DMS114 treated with DMSO at 0.1 percent for 48 hours (cell line): ENCODE data around the gene PRKCE.
"Not testable (repeated sequence)": the region's sequence is repeated elsewhere in the genome, so short reads cannot be mapped to it uniquely, and the experiment has no call there.

Experiments used
- DNase-seq: peaks from one replicate; lab custom pipeline; 2025; ENCODE audit not compliant: unreplicated experiment; lab: John Stamatoyannopoulos, UW

The PRKCE gene

DNA sequence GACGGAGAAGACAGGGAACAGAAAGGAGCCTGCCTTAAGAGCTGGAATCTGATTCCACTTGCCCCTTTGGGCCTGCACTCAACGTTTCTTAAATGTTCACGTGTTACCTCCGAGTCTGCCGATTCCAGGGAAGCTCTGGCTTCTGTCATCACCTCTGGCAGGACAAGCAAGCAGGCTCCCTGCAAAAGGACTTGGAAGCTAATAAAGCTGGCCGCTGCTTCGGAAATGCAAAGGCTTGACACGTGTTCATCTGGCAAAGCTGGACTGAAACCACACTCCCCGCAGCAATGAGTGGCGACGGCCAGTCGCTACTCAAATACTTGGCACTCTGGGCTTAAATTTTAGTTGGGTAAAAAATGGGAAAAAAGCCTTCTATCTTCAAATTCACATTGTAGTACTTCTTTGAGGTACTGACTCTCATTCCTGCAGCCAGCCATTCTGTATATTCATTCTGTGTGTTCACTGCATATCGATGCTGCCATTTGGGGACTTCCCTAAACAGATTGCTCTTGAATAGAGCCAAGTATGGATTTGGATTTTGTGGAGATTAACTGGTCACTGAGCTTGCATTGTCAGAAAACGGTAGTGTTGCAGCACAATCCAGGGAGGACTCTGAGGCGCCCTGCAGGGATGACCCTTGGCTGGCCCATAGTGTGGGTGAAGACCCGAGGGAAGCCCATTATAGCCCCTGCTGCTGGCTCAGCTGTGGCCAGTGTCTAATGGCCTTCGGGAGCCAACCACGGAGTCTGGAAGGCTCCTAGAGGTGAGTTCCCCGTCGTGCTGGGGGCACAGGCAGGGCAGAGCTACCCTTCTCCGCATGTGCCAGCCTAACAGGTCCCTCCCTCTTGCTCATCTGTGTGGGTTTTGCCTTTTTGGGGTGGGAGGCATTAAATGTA is 231.5 kb downstream of the PRKCE start:
- DNase-seq: no peak

DNA sequence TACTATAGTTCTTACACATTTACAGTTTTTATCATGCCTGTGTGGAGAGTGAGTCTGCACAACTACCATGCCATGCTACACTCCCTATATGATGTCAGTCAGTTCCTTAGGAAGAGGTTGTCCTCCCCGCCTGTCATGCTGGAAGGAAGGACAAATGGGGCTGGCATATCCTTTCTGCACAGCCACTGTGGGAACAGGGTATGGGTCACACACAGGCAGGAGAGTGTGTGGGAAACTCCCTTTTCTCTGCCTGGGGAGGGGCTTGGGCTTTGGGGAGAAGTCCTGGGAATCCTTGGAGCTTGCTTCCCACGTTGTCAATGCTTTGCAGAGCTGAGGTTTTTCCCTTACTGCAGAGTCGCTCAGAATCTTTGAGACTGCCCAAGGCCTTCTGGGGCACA is 232.1 kb downstream of the PRKCE start:
- DNase-seq: no peak

DNA sequence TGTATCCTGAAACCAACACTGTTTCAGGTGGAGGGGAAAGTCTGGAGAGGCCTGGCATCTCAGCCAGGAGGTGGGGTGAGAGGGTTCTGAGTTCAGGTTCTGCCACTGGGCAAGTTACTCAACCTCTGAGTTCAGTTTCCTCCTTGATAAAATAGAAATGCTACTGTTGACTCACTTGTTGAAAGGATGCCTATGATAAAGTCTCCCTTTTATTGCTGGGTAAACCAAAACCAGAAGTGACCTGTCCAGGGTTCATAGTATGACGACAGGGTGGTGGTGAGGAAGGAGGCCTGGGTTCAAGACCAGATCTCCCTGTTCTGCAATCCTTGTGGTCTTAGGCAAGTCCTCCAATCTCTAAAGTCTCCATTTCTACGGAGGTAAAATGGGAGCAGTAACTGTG is 232.7 kb downstream of the PRKCE start:
- no peak for DNase-seq

DNA sequence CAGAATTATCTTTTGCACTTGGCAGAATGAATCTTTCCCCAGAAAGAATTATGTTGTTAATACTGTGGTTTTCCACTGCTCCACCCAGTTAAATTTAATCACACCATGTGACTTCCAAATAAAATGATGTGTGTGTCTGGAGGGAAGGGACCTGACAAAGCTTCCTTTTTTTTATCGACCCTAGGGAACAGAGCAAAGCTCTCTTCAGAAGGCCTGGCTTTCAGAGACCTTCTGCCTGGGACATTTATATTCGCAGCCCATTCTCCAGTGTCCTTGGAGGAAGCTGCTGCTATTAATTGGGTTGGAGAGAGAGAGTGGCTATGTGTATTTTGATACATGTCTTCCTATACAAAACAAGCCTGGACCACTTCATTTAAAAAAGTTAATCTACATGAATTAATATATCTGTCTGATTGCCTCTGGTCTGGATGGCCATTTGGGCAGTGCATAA is 233.7 kb downstream of the PRKCE start:
- DNase-seq: no peak

DNA sequence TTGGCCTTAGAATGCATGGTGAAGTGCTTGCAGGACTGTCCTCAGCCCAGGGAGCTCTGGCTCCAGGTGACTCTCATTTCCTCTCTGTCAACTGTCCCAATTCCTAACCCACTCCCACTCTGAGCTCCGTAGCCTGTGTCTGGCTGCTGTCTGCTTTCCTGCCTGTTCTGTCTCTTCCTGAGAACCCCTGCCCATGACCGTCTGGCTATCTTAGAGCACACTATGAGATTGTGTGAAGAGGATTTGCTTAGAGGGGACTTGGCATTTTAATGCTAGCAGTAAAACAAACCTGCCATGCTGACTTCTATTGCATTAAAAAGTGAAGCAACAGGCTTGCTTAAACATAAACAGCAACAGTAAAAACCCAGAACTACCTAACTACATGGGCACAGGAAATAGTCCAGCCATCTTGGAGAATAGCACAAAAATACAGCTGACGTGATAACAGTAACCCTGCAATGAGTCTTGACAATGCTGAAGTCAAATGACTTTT is 234.7 kb downstream of the PRKCE start:
- no peak for DNase-seq

DNA sequence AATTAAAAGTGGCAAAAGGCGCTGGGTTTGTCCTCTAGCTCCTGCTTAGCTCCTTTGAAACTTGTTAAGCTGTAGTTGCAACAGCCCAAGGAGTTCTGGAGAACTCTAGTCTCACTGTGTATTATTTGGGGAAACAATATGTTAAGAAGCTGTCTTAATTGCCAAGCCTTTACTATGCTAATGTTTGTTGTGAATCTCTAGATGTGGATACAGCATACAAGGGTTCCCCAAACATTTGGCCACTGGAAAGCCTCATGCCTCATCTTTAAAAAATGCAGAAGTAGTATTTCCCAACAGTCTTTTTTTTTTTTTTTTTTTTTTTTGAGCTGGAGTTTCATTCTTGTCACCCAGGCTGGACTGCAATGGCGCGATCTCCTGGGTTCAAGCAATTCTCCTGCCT is 236.7 kb downstream of the PRKCE start:
- DNase-seq: no peak

DNA sequence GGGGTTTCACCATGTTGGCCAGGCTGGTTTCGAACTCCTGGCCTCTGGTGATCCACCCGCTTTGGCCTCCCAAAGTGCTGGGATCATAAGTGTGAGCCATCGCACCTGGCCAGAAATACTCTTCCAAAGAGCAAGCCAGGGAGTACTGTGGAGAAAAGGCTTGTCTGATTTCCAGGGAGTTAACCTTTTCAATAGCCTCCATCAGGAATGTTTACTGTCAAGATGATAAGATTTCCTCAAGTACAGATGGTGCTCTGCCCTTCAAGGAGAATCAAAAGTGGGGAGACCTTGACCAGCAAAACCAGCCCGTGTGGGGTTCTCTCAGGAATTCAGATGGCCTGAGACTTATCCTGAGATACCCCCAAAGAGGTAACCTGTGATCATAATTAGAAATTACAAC is 237.2 kb downstream of the PRKCE start:
- DNase-seq: no peak

DNA sequence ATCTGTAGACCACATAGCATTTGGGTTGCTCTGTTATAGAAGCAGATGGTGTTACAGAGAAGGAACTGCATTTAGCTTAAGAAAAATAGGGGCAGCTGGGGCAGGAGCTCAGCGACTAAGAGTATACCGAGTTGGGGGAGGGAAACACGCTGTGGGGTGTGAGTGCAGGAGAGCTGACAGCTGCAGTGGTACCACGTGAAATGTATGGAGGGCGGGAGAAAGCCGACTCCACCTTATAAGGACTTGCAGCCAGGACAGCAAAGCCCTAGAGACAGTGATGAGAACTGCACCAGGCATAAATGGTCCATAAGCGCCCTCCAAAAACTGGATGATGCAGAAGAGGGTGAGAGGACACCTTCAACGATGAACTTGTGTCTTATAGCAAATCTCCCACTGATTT is 237.6 kb downstream of the PRKCE start:
- DNase-seq: no peak

DNA sequence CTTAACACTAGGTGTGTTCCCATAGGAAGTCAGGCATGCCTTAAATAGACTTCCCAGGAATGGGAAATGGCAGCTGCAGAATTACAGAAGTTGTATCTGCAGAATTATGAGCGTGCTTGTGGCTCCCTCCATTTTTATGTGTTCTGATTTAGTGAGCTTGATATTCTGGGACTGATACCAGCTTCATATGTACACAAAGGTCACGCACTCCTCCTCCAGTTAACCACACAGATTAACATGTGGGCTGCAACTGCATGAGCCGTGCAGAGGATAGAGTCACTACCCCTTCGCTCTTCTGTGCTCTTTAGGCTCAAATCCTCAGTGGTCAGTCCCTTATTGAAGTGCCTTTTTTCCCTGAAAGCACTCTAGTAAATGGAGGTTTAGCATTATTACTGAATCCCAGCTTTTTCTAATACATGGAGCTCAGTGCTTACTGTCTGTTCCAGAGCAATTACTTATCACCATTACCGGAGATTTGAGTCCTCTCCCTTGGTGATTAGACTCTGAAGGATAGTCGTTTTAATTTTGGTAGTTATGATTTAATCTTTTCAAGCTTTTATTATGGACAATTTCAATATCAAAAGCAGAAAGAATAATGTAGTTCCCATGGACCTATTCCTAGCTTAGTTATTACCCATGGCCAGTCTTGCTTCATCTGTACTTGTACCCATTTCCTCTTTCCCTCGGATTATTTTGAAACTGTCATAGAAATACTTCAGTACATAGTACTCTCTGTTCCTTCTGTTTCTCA is 238.3 kb downstream of the PRKCE start:
- no peak for DNase-seq

DNA sequence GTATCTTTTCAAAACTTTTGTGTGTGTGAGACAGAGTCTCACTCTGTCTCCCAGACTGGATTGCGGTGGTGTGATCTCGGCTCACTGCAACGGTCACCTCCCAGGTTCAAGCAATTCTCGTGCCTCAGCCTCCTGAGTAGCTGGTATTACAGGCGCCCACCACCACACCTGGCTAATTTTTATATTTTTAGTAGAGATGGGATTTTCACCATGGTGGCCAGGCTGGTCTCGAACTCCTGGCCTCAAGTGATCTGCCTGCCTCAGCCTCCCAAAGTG is 238.8 kb downstream of the PRKCE start:
- not testable (repeated sequence) for DNase-seq

DNA sequence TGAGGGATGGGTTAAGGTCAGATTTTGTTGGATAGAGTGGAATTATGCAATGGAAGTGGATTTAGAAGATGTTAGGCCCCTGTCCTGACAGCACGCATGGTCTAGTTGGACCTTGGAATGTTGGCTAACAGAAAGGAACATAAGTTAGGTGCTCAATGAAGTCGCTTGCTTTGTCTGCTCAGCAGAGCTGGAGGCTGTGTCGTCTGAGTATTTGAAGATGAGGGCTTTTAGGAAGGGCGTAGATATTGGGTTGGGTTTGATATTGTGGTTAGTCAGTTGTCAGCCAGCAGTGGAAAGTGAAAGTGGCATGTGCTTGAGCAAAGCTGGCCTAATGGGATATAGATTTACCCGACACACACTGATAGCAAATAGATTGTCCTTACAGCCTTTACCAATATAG is 239.3 kb downstream of the PRKCE start:
- DNase-seq: no peak

DNA sequence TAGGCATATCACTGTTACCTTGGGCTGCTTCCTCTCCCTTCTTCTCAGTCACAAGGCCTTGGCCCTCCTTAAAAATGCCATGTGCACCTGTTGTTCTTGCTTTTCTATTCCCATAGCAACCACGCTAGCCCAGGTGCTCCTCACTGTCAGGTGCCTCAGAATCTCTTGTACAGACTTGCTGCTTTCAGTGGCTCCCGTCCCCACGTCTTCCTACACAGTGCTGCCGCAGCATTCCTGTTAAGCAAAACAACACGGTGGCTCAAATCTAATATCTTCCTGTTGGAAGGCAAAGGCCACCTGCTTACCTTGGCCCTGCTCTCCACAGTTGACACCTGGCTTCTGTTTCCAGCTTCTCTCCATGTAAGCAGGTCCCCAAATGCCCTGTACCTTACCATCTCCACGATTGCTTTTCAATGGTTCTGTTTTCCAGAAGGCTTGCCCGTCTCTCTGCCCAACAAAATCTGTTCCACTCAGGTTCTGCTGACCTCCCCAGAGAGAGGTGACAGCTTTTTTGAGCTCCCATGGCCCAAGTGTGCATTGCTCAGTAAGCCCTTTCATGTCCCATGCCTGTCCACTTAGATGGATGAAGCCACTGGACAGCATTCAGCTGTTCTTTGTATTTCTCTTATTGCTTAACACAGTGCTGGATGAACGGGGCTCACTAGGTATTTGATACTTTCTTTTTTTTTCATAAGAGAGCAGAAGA is 240.4 kb downstream of the PRKCE start:
- no peak for DNase-seq

DNA sequence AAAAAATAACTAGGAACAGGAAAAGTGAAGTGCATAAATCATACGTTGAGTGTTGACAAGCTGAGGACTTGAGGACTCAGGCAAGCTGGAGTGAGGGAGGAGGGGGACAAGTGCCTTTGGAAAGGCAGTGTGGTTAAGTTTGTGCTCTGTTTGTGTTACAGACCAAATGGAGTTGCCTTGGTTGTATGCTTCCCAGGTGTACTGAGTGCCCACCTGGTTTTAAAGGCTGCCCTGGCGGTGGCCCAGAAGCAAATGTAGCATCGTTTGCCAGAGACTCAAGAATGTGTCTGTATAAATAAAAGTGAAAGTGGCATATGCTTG is 240.9 kb downstream of the PRKCE start:
- DNase-seq: no peak

DNA sequence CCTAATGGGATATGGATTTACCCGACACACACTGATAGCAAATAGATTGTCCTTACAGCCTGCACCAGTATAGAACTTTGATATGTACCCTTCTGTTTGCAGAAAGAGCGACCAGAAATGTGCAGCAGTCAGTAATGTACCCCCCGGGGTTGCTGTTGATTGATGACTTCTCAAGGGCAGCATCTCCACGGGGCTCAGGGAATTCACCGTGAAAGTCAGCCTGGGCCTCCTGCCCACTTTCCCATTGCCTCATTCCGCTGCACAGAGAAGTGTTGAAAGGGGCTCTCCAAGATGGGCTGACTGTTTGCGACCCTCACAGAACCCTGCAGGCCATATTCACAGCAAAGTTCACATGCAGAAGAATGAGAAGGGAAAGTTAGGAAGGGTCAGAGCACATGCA is 241.3 kb downstream of the PRKCE start:
- DNase-seq: no peak

DNA sequence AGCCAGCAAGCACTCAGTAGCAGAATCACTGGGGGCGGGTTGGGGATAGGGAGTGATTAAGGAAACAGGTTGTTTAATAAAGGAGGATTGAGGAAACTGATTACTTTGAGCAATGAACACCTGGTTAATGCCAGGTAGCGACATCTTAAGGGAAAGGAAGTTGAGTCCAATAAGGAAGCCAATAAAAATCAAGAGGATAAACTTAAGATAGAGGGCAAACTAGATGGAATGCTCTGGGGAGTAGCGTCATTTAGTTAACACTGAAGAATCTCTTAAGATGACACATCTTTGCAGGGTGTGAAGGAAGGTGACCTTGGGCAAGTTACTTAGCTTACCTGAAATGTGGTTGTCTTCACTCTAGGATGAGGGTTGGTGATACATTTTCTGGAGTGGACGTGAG is 242.7 kb downstream of the PRKCE start:
- DNase-seq: no peak

DNA sequence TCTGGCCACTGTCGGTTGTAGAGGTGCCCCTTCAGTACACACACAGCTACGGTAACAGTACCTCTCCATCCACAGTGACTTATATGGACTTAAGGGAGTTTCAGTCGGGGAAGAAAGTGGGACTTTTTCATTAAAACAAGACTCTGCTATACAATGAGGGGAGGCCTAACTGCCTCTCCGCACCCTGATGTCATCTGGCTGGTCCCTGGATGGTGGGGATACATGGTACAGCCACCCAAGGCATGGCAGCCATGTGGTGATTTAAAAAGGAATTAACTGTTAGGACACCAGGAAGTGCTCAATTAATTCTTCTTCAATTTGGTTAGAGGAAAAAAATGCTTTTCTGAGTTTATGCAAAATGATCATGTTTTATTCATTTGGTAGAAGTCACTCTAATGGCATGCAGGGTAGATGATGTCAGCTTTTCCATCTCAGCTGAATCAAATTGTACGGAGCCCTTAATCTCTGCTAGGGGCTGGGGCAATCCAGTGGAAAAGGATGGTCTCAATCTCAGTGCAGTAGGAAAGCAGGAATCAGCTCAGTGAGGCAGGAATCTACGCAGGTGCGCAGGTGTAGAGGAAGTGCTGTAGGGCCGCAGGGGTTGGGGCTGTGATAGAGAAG is 243.9 kb downstream of the PRKCE start:
- no peak for DNase-seq

DNA sequence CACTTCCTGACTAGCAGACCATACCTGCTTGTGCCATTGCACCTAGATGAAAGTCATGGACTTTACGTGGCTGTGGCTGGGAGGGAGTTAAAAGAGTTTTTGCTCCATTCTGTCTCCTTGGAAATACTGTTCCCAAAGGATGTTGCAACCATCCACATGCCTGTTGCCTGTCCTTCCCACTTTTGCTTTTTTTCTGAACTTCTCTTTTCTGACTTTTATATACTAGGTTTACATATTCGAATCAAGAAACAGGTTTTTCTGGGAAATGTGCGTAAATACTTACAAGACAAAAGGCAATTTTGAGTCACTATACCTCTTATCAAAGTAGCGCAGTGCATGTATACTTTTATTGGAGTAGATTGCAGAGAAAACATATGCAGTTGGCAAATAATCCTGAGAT is 244.8 kb downstream of the PRKCE start:
- DNase-seq: no peak

DNA sequence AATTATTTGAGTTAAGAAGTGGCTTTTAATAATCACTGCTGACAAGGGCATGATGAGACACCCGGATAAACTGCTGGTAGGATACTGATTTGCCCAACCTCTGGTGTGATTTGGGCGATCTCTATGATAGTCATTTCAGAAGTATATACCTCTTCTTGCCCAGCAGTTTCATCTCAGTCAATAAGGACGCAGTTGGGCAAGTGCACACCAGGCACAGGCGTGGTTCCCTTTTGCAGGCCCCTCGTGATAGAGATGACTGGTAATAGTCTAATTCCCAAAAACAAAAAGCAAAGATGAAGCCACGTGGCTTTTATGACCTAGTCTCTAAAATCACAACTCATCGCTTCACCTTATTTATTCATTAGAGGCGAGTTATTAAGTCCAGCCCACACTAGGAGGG is 246.4 kb downstream of the PRKCE start:
- DNase-seq: no peak

DNA sequence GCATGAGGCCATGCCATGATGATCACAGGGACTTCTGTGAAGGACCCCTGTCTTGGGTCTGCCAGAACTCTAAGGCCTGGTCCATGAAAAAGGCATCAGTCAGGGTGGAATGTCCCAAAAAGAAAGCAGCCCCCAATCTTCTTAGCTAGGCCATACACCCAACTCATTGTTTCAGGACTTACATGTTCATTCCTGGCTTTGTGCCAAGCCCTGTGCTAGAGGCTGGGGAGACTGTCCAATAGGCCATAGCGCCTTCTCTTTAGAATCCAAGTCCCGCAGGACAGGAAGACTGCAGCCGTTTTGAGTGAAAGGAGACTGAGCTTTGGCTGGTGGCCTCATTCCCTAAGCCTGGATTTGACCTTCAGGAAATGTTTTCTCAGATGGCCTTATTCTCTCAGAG is 247.3 kb downstream of the PRKCE start:
- DNase-seq: no peak

DNA sequence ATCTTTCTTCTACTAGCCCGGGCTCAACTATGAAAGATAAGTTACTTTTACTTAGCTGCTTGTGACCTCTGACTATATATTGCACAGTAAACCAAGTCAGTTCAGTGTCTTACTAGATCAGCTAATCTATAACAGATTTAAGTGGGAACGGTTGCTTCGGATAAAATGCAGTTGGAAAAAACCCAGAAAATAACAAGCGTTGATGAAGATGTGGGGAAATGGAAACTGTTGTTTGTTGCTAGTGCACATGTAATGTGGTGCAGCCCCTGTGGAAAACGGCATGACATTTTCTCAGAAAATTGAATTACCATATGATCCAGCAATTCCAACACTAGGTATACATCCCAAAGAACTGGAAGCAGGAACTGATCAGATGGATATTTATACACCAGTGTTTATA is 248.5 kb downstream of the PRKCE start:
- no peak for DNase-seq

DNA sequence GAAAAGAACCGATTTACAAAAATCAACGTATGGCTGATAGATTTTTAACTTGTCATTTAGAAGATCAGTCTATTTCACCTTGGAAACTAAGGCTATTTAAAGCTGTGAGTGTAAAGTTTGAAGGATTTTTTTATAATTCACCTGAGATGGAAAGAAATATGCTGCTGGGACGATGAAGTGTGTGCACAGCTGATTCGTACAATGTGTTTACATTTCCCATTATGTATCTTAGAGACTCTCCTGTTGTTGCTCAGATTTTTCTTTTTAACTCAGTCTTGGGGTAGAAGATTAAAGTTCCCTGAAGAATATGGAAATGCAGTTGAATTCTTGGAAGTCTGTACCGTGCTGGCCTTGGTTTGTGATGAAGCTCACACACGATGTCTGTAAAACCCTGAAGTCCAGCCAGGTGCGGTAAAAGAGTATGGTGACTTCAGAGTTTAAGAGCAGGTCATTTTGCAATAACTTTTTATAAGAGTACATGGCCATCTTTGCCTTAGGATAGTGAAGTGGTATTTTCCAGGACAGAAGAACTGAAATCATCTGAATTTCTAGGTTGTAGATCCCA is 250.1 kb downstream of the PRKCE start:
- no peak for DNase-seq
